Thoracic aorta (tissue), 2 donors: Measurements from ENCODE around the gene SUV39H1. TPM values are rescaled to one million over a fixed set of nuclear protein-coding genes. Genes with fewer than 3 reads are reported as not detected.
"Not testable (repeated sequence)": the region's sequence is repeated elsewhere in the genome, so short reads cannot be mapped to it uniquely, and the experiment has no call there.

Experiments
- ATAC-seq: fragments of 150-250 bp; one replicate; pipeline ENCODE4 v1.8.0; 2017; ENCODE audit warnings: low read depth; ENCODE audit not compliant: insufficient number of reproducible peaks, low FRiP score
- DNase-seq: peaks from one replicate; pipeline ENCODE4 v3.0.0-alpha.2; 2020; ENCODE audit warnings: low spot score
- H3K27ac ChIP-seq, 2 donors: fragments of 200-600 bp; sonication (generic); 1 replicate in 1 of 2; 2 replicates in 1 of 2; pipeline ENCODE4 v1.5.1; 2016; ENCODE audit warnings: mild to moderate bottlenecking in 2 of 2, moderate library complexity in 2 of 2
- H3K27me3 ChIP-seq: fragments of 200-600 bp; sonication (generic); replicated peaks from 2 replicates; pipeline ENCODE4 v1.6.0; 2016; ENCODE audit warnings: mild to moderate bottlenecking; ENCODE audit not compliant: insufficient read depth
- H3K36me3 ChIP-seq: fragments of 200-600 bp; sonication (generic); one replicate; pipeline ENCODE4 v1.5.1; 2016
- H3K4me1 ChIP-seq, 2 donors: fragments of 200-600 bp; sonication (generic); 1 replicate in 1 of 2; 2 replicates in 1 of 2; pipeline versions ENCODE4 v1.5.1 to v1.6.0; 2016; ENCODE audit warnings: low read depth in 2 of 2, mild to moderate bottlenecking in 1 of 2; ENCODE audit not compliant: control insufficient read depth in 1 of 2
- H3K4me3 ChIP-seq: fragments of 200-600 bp; sonication (generic); 2 replicates; pipeline ENCODE4 v1.5.1; 2016; ENCODE audit warnings: mild to moderate bottlenecking
- H3K9me3 ChIP-seq: fragments of 200-600 bp; sonication (generic); 2 replicates; pipeline ENCODE4 v1.5.1; 2016
- CTCF ChIP-seq: fragments of 200-600 bp; sonication (generic); IDR thresholded peaks from one replicate; pipeline ENCODE4 v1.5.1; 2019; ENCODE audit warnings: antibody characterized with exemption
- total RNA-seq, 2 donors: library from RNA; depleted of rRNA; stranded (reverse); fragments of >200 nt; gene quantifications; one replicate each; pipeline versions ENCODE4 v1.1.0 to v1.2.3, GENCODE V29; 2016

Gene SUV39H1
- 1 to 10 TPM; 3.5 to 4.4 TPM for total RNA-seq

GRCh38 chrX:48696301-48696908 lies at the start of gene SUV39H1:
Gene SUV39H1, plus strand, starts transcription at chrX:48696734. Its CDS starts 51 bp downstream, at chrX:48696785.
- H3K4me1 ChIP-seq = peaks cover 0 to 14% of the 10 kb centered on the region in 2 donors
- no peaks in the 10 kb centered on the region for H3K27me3 ChIP-seq
- no peak for TF ChIP-seq CTCF
- peak; percentile 83 for ATAC-seq
- peaks cover 6% of the 10 kb centered on the region for H3K36me3 ChIP-seq
- H3K27ac ChIP-seq = peak within 1 kb of the TSS; percentile 88 to 93
- DNase-seq = peak; percentile 28
- H3K9me3 ChIP-seq = no peaks in the 10 kb centered on the region
- H3K4me3 ChIP-seq = peak within 1 kb of the TSS; percentile 71

GRCh38 chrX:48648336-48648751 lies 48.2 kb upstream of the SUV39H1 start:
- DNase-seq (no peak), ATAC-seq (no peak)
- Histone ChIP-seq H3K4me3 (no peak overlapping the region), H3K27me3 (no peaks in the 10 kb centered on the region), H3K27ac (no peak overlapping the region), H3K9me3 (no peaks in the 10 kb centered on the region), H3K36me3 (no peaks in the 10 kb centered on the region), H3K4me1 (no peaks in the 10 kb centered on the region)
- TF ChIP-seq CTCF = no peak

GRCh38 chrX:48649102-48649501 lies 47.4 kb upstream of the SUV39H1 start:
- no peaks in the 10 kb centered on the region for H3K9me3 ChIP-seq
- TF ChIP-seq CTCF = no peak
- DNase-seq (no peak), ATAC-seq (no peak)
- no peaks in the 10 kb centered on the region for H3K27me3 ChIP-seq
- no peak overlapping the region for H3K4me3 ChIP-seq
- H3K4me1 ChIP-seq = no peaks in the 10 kb centered on the region
- H3K27ac ChIP-seq = no peak overlapping the region
- H3K36me3 ChIP-seq = no peaks in the 10 kb centered on the region

- not testable (repeated sequence) for DNase-seq, H3K27ac ChIP-seq, H3K4me1 ChIP-seq, H3K27me3 ChIP-seq, H3K36me3 ChIP-seq, H3K9me3 ChIP-seq, ATAC-seq, H3K4me3 ChIP-seq
Observed at GRCh38 chrX:48652055-48652579, 44.4 kb upstream of the SUV39H1 start.

- H3K27me3 ChIP-seq, H3K4me1 ChIP-seq, ATAC-seq, H3K27ac ChIP-seq, H3K4me3 ChIP-seq, H3K36me3 ChIP-seq, H3K9me3 ChIP-seq, DNase-seq: not testable (repeated sequence)
Observed at GRCh38 chrX:48654746-48655145, 41.8 kb upstream of the SUV39H1 start.

GRCh38 chrX:48659686-48660085 lies 36.8 kb upstream of the SUV39H1 start:
- not testable (repeated sequence) for H3K27me3 ChIP-seq, DNase-seq, H3K36me3 ChIP-seq, H3K4me1 ChIP-seq, H3K9me3 ChIP-seq, H3K27ac ChIP-seq, ATAC-seq, H3K4me3 ChIP-seq
